Astrocyte (in vitro differentiated cells and primary cell): Measurements from ENCODE around the gene FOXL1.

Experiments used
- CTCF ChIP-seq: IDR thresholded peaks from 2 replicates; pipeline ENCODE4 v1.5.1; 2011; ENCODE audit warnings: low read depth, mild to moderate bottlenecking, inconsistent platforms, low read length, moderate library complexity; ENCODE audit not compliant: insufficient read depth
- EZH2 ChIP-seq: IDR thresholded peaks from 2 replicates; pipeline ENCODE4 v1.6.1; 2012; ENCODE audit warnings: mild to moderate bottlenecking, low read length, inconsistent platforms; ENCODE audit not compliant: insufficient read depth

- TF ChIP-seq CTCF (no peak), EZH2 (no peak)
Measured at GRCh38 chr16:86611941-86612340, 33.6 kb downstream of the FOXL1 start.
